Keratinocyte (primary cell): ENCODE results near the gene VCAN. TPM values are rescaled to one million over a fixed set of nuclear protein-coding genes. Genes with fewer than 3 reads are reported as not detected.

Experiments
- DNase-seq: peaks from one replicate; pipeline ENCODE4 v3.0.0-alpha.2; 2011; ENCODE audit warnings: low read depth, missing footprints, low spot score
- FAIRE-seq: peaks from 2 replicates; lab custom pipeline; 2011; peaks lifted over from hg19 to GRCh38; lab: Jason Lieb, UNC
- H2AFZ ChIP-seq: 2 replicates; pipeline ENCODE4 v1.6.0; 2012; ENCODE audit warnings: low read length, control low read depth, inconsistent platforms; ENCODE audit not compliant: control insufficient read depth
- H3K27ac ChIP-seq: 2 replicates; pipeline ENCODE4 v1.5.1; 2011; ENCODE audit warnings: low read length; ENCODE audit not compliant: control insufficient read depth, insufficient read depth
- H3K27me3 ChIP-seq: 3 replicates; pipeline ENCODE4 v1.6.0; 2011; ENCODE audit warnings: low read length; ENCODE audit not compliant: control insufficient read depth, insufficient read depth; ENCODE audit errors: extremely low read depth
- H3K36me3 ChIP-seq, 2 experiments: 2 replicates in 1 of 2; 3 replicates in 1 of 2; pipeline ENCODE4 v1.5.1; 2011; ENCODE audit warnings: low read length in 2 of 2, mild to moderate bottlenecking in 1 of 2; ENCODE audit not compliant: control insufficient read depth in 2 of 2, insufficient read depth in 2 of 2; ENCODE audit errors: extremely low read depth in 1 of 2
- H3K4me1 ChIP-seq: 3 replicates; pipeline ENCODE4 v1.5.1; 2011; ENCODE audit warnings: low read length; ENCODE audit not compliant: control insufficient read depth, insufficient read depth; ENCODE audit errors: extremely low read depth
- H3K4me2 ChIP-seq: 3 replicates; pipeline ENCODE4 v1.6.0; 2011; ENCODE audit warnings: low read depth, low read length; ENCODE audit not compliant: control insufficient read depth, insufficient read depth; ENCODE audit errors: extremely low read depth
- H3K4me3 ChIP-seq, 3 experiments: fragments of 200-600 bp in 1 of 3; sonication (generic) in 1 of 3; 2 replicates in 2 of 3; 3 replicates in 1 of 3; pipeline ENCODE4 v1.5.1; 2011 to 2016; ENCODE audit warnings: low read length in 3 of 3, mild to moderate bottlenecking in 3 of 3, control low read depth in 2 of 3, inconsistent platforms in 1 of 3, low read depth in 1 of 3, mixed read lengths in 1 of 3, mixed run types in 1 of 3, moderate library complexity in 1 of 3; ENCODE audit not compliant: control insufficient read depth in 2 of 3, insufficient read depth in 2 of 3; ENCODE audit errors: extremely low read depth in 1 of 3
- H3K79me2 ChIP-seq: 2 replicates; pipeline ENCODE4 v1.6.0; 2012; ENCODE audit warnings: low read length; ENCODE audit not compliant: control insufficient read depth, insufficient read depth
- H3K9ac ChIP-seq: 3 replicates; pipeline ENCODE4 v1.6.0; 2011; ENCODE audit warnings: low read length; ENCODE audit not compliant: control insufficient read depth, insufficient read depth; ENCODE audit errors: extremely low read depth
- H3K9me1 ChIP-seq: 3 replicates; pipeline ENCODE4 v1.6.0; 2011; ENCODE audit warnings: low read length; ENCODE audit not compliant: control insufficient read depth, insufficient read depth; ENCODE audit errors: extremely low read depth
- H3K9me3 ChIP-seq: 2 replicates; pipeline ENCODE4 v1.5.1; 2012; ENCODE audit warnings: low read depth, low read length; ENCODE audit not compliant: control insufficient read depth
- H4K20me1 ChIP-seq: 3 replicates; pipeline ENCODE4 v1.6.0; 2011; ENCODE audit warnings: low read length; ENCODE audit not compliant: control insufficient read depth, insufficient read depth; ENCODE audit errors: extremely low read depth
- CTCF ChIP-seq, 3 experiments: IDR thresholded peaks in 1 of 3; conservative IDR thresholded peaks in 1 of 3; optimal IDR thresholded peaks in 1 of 3; 2 replicates in 2 of 3; 3 replicates in 1 of 3; pipeline versions ENCODE3 to v1.5.1; 2011; ENCODE audit warnings: low read length in 3 of 3, mild to moderate bottlenecking in 3 of 3, moderate library complexity in 2 of 3, control low read depth in 1 of 3, inconsistent platforms in 1 of 3; ENCODE audit not compliant: insufficient read depth in 2 of 3; ENCODE audit errors: extremely low read depth in 1 of 3
- EZH2 ChIP-seq: IDR thresholded peaks from one replicate; pipeline ENCODE4 v1.6.1; 2012; ENCODE audit warnings: inconsistent platforms, mild to moderate bottlenecking, low read length, moderate library complexity
- dilution Hi-C: fragments of 300-500 bp; cut with MboI; formaldehyde crosslinking; loops from one replicate; pipeline ENCODE4 v1.7.0; 2020; ENCODE audit warnings: low sequenced_read_pairs; ENCODE audit not compliant: extremely low pct_ligation_motif_present
- polyA plus RNA-seq, 5 experiments: library from polyadenylated mRNA; depleted of rRNA in 3 of 5; stranded (reverse) in 3 of 5; stranded (forward) in 1 of 5; unstranded in 1 of 5; fragments of >200 nt; gene quantifications; 1 replicate in 1 of 5; 2 replicates in 3 of 5; 3 replicates in 1 of 5; pipeline versions ENCODE4 v1.2.1 to v1.2.3, GENCODE V29; 2011 to 2012; ENCODE audit warnings: missing spikeins in 2 of 5, low read depth in 1 of 5, low replicate concordance in 1 of 5

Gene VCAN
- polyA plus RNA-seq, 1 donor (not counting 4 experiments of a cell fraction or from before 2014, with no cell fraction given): 1.9 TPM

GRCh38 chr5:83528439-83528769 lies 56.9 kb downstream of the VCAN start:
- Histone ChIP-seq H3K27ac (no peak overlapping the region), H3K79me2 (no peaks in the 10 kb centered on the region)
- FAIRE-seq: no peak

GRCh38 chr5:83530193-83530592 lies 58.6 kb downstream of the VCAN start:
- no peaks in the 10 kb centered on the region for H4K20me1 ChIP-seq
- TF ChIP-seq CTCF (optimal IDR thresholded peaks at IDR 0.05 in 1 of 3, IDR thresholded peaks at IDR 0.05 in 1 of 3, conservative IDR thresholded peaks at IDR 0.05 in 1 of 3; ENCODE audit: extremely low read depth in 1 of 3, insufficient read depth in 2 of 3, low read length in 3 of 3) (no peak), EZH2 (no peak)
- H3K79me2 ChIP-seq: no peaks in the 10 kb centered on the region
- H3K4me3 ChIP-seq: no peak overlapping the region
- no peak for FAIRE-seq
- H2AFZ ChIP-seq: no peak overlapping the region
- H3K9me3 ChIP-seq: no peaks in the 10 kb centered on the region
- no peak overlapping the region for H3K9ac ChIP-seq
- no peaks in the 10 kb centered on the region for H3K4me1 ChIP-seq
- dilution Hi-C loops: no loop called here
- no peak overlapping the region for H3K4me2 ChIP-seq
- no peaks in the 10 kb centered on the region for H3K9me1 ChIP-seq
- H3K27ac ChIP-seq: no peak overlapping the region
- no peak for DNase-seq
- H3K27me3 ChIP-seq: no peaks in the 10 kb centered on the region
- H3K36me3 ChIP-seq: no peaks in the 10 kb centered on the region

More at GRCh38 chr5:83528439-83528769, 56.9 kb downstream of the VCAN start:
- Histone ChIP-seq H3K36me3 (no peaks in the 10 kb centered on the region), H3K9me1 (no peaks in the 10 kb centered on the region), H4K20me1 (no peaks in the 10 kb centered on the region), H2AFZ (no peak overlapping the region), H3K4me1 (no peaks in the 10 kb centered on the region), H3K4me3 (no peak overlapping the region), H3K4me2 (no peak overlapping the region), H3K9me3 (no peaks in the 10 kb centered on the region), H3K27me3 (no peaks in the 10 kb centered on the region), H3K9ac (no peak overlapping the region)
- no peak for DNase-seq
- no peak for TF ChIP-seq CTCF (optimal IDR thresholded peaks at IDR 0.05 in 1 of 3, IDR thresholded peaks at IDR 0.05 in 1 of 3, conservative IDR thresholded peaks at IDR 0.05 in 1 of 3; ENCODE audit: extremely low read depth in 1 of 3, insufficient read depth in 2 of 3, low read length in 3 of 3)
- TF ChIP-seq EZH2: no peak
- dilution Hi-C loops: no loop called here
